Type B pancreatic cell (in vitro differentiated cells): ENCODE data around the gene GBGT1. TPM values are rescaled to one million over a fixed set of nuclear protein-coding genes. Genes with fewer than 3 reads are reported as not detected.

Experiments
- DNase-seq: peaks from one replicate; pipeline ENCODE4 v3.0.0; 2021; ENCODE audit warnings: mixed read lengths; ENCODE audit not compliant: unreplicated experiment; ENCODE audit errors: extremely low spot score
- H3K27ac Mint-ChIP-seq: 2 replicates; pipeline ENCODE4 v1.8.0; 2021; ENCODE audit warnings: mild to moderate bottlenecking, mixed read lengths
- H3K27me3 Mint-ChIP-seq: 2 replicates; pipeline ENCODE4 v1.8.0; 2021; ENCODE audit warnings: mixed read lengths
- H3K36me3 Mint-ChIP-seq: 2 replicates; pipeline ENCODE4 v1.8.0; 2021; ENCODE audit warnings: mixed read lengths
- H3K4me1 Mint-ChIP-seq: one replicate; pipeline ENCODE4 v1.8.0; 2021; ENCODE audit warnings: mixed read lengths; ENCODE audit not compliant: unreplicated experiment
- H3K4me3 Mint-ChIP-seq: 2 replicates; pipeline ENCODE4 v1.8.0; 2021; ENCODE audit warnings: mild to moderate bottlenecking, mixed read lengths
- H3K9me3 Mint-ChIP-seq: 2 replicates; pipeline ENCODE4 v1.8.0; 2021; ENCODE audit warnings: mixed read lengths
- total RNA-seq: library from RNA; stranded (reverse); gene quantifications from 2 replicates; pipeline ENCODE4 v1.2.1, GENCODE V29; 2021; ENCODE audit warnings: low replicate concordance
- TF ChIP-seq, protein P1 (sequence below): fragments of 200-600 bp; sonication (generic); conservative IDR thresholded peaks from 2 replicates; pipeline ENCODE4 v1.5.0; 2021; ENCODE audit warnings: antibody characterized with exemption, mild to moderate bottlenecking

The GBGT1 gene
- total RNA-seq, 1 donor from 2014 or later = 21.0 TPM

GRCh38 chr9:133189826-133190225 lies 26.1 kb upstream of the GBGT1 start:
- H3K36me3 Mint-ChIP-seq = no peaks in the 10 kb centered on the region
- peaks cover 3% of the 10 kb centered on the region for H3K4me1 Mint-ChIP-seq
- peaks cover 44% of the 10 kb centered on the region for H3K27me3 Mint-ChIP-seq
- DNase-seq = no peak
- H3K9me3 Mint-ChIP-seq = no peaks in the 10 kb centered on the region
- H3K27ac Mint-ChIP-seq = no peak overlapping the region
- TF ChIP-seq, protein P1, sequence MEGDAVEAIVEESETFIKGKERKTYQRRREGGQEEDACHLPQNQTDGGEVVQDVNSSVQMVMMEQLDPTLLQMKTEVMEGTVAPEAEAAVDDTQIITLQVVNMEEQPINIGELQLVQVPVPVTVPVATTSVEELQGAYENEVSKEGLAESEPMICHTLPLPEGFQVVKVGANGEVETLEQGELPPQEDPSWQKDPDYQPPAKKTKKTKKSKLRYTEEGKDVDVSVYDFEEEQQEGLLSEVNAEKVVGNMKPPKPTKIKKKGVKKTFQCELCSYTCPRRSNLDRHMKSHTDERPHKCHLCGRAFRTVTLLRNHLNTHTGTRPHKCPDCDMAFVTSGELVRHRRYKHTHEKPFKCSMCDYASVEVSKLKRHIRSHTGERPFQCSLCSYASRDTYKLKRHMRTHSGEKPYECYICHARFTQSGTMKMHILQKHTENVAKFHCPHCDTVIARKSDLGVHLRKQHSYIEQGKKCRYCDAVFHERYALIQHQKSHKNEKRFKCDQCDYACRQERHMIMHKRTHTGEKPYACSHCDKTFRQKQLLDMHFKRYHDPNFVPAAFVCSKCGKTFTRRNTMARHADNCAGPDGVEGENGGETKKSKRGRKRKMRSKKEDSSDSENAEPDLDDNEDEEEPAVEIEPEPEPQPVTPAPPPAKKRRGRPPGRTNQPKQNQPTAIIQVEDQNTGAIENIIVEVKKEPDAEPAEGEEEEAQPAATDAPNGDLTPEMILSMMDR = no peak
- H3K4me3 Mint-ChIP-seq = no peak overlapping the region

DNA sequence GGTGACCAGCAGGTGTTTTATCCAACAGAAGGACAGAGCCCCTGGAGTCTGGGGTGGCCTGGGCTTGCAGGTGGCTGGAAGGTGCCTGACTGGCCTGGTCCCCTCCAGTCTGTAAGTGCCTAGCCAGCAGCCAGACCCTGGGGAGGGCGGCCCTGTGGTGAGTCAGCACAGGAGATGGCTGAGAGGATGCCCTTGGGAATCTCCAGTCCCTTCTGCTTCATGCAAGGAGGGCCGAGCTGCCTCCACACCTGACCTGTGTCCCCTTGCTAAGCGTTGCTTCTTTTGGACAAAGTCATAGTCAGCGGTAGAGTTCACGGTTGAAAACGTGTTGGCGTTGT lies 25.1 kb upstream of the GBGT1 start:
- TF ChIP-seq, protein P1 = no peak
- Mint-ChIP-seq H3K4me1 (peaks cover 4% of the 10 kb centered on the region), H3K36me3 (no peaks in the 10 kb centered on the region), H3K9me3 (no peaks in the 10 kb centered on the region), H3K4me3 (no peak overlapping the region), H3K27ac (no peak overlapping the region), H3K27me3 (peaks cover 41% of the 10 kb centered on the region)
- no peak for DNase-seq

GRCh38 chr9:133188006-133188842 lies 24.5 kb upstream of the GBGT1 start:
- peaks cover 8% of the 10 kb centered on the region for H3K4me1 Mint-ChIP-seq
- peaks cover 39% of the 10 kb centered on the region for H3K27me3 Mint-ChIP-seq
- H3K36me3 Mint-ChIP-seq = no peaks in the 10 kb centered on the region
- no peak for DNase-seq
- no peak overlapping the region for H3K27ac Mint-ChIP-seq
- H3K4me3 Mint-ChIP-seq = no peak overlapping the region
- no peaks in the 10 kb centered on the region for H3K9me3 Mint-ChIP-seq
- TF ChIP-seq, protein P1 = peak; percentile 58

- H3K4me3 Mint-ChIP-seq = no peak overlapping the region
- TF ChIP-seq, protein P1 = no peak
- no peak for DNase-seq
- H3K9me3 Mint-ChIP-seq = no peaks in the 10 kb centered on the region
- H3K27me3 Mint-ChIP-seq = peaks cover 46% of the 10 kb centered on the region
- H3K36me3 Mint-ChIP-seq = no peaks in the 10 kb centered on the region
- H3K27ac Mint-ChIP-seq = no peak overlapping the region
- H3K4me1 Mint-ChIP-seq = peaks cover 9% of the 10 kb centered on the region
These were observed 23.9 kb upstream of the GBGT1 start for GRCh38 chr9:133187561-133188005.

GRCh38 chr9:133186736-133187135 lies 23.0 kb upstream of the GBGT1 start:
- H3K27ac Mint-ChIP-seq = no peak overlapping the region

More at GRCh38 chr9:133186736-133187135, 23.0 kb upstream of the GBGT1 start:
- no peaks in the 10 kb centered on the region for H3K36me3 Mint-ChIP-seq
- H3K4me1 Mint-ChIP-seq = peaks cover 9% of the 10 kb centered on the region
- no peaks in the 10 kb centered on the region for H3K9me3 Mint-ChIP-seq
- TF ChIP-seq, protein P1 = no peak
- no peak for DNase-seq
- peaks cover 46% of the 10 kb centered on the region for H3K27me3 Mint-ChIP-seq
- H3K4me3 Mint-ChIP-seq = no peak overlapping the region
